Heart left ventricle (tissue), 13 donors: ENCODE data around the gene SOD3.

Experiments used
- POLR2A ChIP-seq, 2 donors: fragments of 450-650 bp; IDR thresholded peaks; one replicate each; pipeline ENCODE4 v1.6.1; 2017; ENCODE audit warnings: antibody characterized with exemption in 2 of 2, mild to moderate bottlenecking in 2 of 2, moderate library complexity in 2 of 2
- TF ChIP-seq, protein P1 (sequence below), 12 donors: fragments of 200-600 bp; sonication (generic) in 4 of 12; IDR thresholded peaks; one replicate each; pipeline versions ENCODE4 v1.5.0 to v1.8.0; 2018 to 2022; ENCODE audit warnings: antibody characterized with exemption in 12 of 12, mild to moderate bottlenecking in 5 of 12
- donor health status: ischemic (EF 13 %, LVEDD 7.1; RV severe dilation, severe dysfunction).
- donor health status: DM: no; HTN: yes; CAD: no.
- donor health status: DM: no; HTN: no; CAD: no.
- donor health status: ischemic (EF 25% LVEDD 6.9; RV normal size, moderate dysfunction).
- donor health status: ischemic (EF 25% LVEDD 5.7; RV mildly dilated, moderate dysfunction).
- donor health status: ischemic (EF 35%, LVEDD 5.7; RV mildly dilated, moderate dysfunction).
- donor health status: nonischemic (EF 11% LVEDD 7.7; RV severe dilation, severe dysfunction).
- donor health status: DM: yes; HTN: yes; CAD: no.
- donor health status: PGD.
- donor health status: ischemic (EF 29% LVEDD 5.4; RV normal size, mild dysfunction).
- donor health status: nonischemic (EF 23%, LVEDD 6.1; RV moderate dilation, normal function).

DNA sequence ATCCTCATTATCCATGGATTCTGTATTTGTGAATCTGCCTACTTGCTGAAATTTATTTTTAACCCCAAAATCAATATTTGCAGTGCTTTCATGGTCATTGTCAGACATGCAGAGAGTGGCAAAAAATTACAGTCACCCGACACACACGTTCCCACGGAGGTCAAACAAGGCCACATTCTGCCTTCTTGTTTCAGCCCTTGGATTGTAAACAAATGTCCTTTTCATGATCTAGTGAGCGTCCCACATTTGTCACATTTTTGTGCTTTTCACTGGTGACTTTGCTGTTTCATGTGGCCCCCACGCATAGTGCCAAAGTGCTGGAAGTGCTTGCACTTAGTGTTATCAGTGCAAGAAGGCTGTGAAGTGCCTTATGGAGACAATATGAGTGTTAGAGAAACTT lies 45.0 kb downstream of the SOD3 start:
- TF ChIP-seq, protein P1, sequence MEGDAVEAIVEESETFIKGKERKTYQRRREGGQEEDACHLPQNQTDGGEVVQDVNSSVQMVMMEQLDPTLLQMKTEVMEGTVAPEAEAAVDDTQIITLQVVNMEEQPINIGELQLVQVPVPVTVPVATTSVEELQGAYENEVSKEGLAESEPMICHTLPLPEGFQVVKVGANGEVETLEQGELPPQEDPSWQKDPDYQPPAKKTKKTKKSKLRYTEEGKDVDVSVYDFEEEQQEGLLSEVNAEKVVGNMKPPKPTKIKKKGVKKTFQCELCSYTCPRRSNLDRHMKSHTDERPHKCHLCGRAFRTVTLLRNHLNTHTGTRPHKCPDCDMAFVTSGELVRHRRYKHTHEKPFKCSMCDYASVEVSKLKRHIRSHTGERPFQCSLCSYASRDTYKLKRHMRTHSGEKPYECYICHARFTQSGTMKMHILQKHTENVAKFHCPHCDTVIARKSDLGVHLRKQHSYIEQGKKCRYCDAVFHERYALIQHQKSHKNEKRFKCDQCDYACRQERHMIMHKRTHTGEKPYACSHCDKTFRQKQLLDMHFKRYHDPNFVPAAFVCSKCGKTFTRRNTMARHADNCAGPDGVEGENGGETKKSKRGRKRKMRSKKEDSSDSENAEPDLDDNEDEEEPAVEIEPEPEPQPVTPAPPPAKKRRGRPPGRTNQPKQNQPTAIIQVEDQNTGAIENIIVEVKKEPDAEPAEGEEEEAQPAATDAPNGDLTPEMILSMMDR (IDR thresholded peaks at IDR 0.05): no peak
- no peak for TF ChIP-seq POLR2A (IDR thresholded peaks at IDR 0.05)
